DND-41 (cell line): ENCODE data around the gene LCN9.
"Not testable (repeated sequence)": the region's sequence is repeated elsewhere in the genome, so short reads cannot be mapped to it uniquely, and the experiment has no call there.

Experiments used
- ATAC-seq: fragments of 200-7000 bp; cut with Tn5 transposase; 3 replicates; pipeline ENCODE4 v1.9.1; 2021; ENCODE audit warnings: low read depth; ENCODE audit not compliant: insufficient read depth
- DNase-seq: peaks from one replicate; pipeline ENCODE4 v3.0.0-alpha.2; 2020
- H2AFZ ChIP-seq: 2 replicates; pipeline ENCODE4 v1.6.0; 2012; ENCODE audit warnings: low read depth, low read length
- H3K27ac ChIP-seq: 2 replicates; pipeline ENCODE4 v1.5.1; 2012; ENCODE audit warnings: low read length, inconsistent platforms
- H3K27me3 ChIP-seq: fragments of 200-600 bp; sonication (generic); 2 replicates; pipeline ENCODE4 v1.6.0; 2012; ENCODE audit warnings: low read length, mild to moderate bottlenecking, inconsistent platforms; ENCODE audit not compliant: insufficient read depth, poor library complexity
- H3K36me3 ChIP-seq: 2 replicates; pipeline ENCODE4 v1.5.1; 2012; ENCODE audit warnings: low read length, inconsistent platforms; ENCODE audit not compliant: insufficient read depth
- H3K4me1 ChIP-seq: 2 replicates; pipeline ENCODE4 v1.5.1; 2012; ENCODE audit warnings: mild to moderate bottlenecking, low read length; ENCODE audit not compliant: insufficient read depth
- H3K4me2 ChIP-seq: 2 replicates; pipeline ENCODE4 v1.6.0; 2012; ENCODE audit warnings: mild to moderate bottlenecking, moderate library complexity, low read length, inconsistent platforms; ENCODE audit not compliant: insufficient read depth
- H3K4me3 ChIP-seq, 2 experiments: fragments of 200-600 bp in 1 of 2; shearing (Covaris generic) in 1 of 2; 2 replicates each; pipeline ENCODE4 v1.5.1; 2012 to 2016; ENCODE audit warnings: inconsistent platforms in 2 of 2, low read length in 2 of 2, mild to moderate bottlenecking in 2 of 2, low read depth in 1 of 2, moderate library complexity in 1 of 2
- H3K79me2 ChIP-seq: 2 replicates; pipeline ENCODE4 v1.6.0; 2012; ENCODE audit warnings: low read length, inconsistent platforms; ENCODE audit not compliant: insufficient read depth
- H3K9ac ChIP-seq: 2 replicates; pipeline ENCODE4 v1.6.0; 2012; ENCODE audit warnings: low read depth, mild to moderate bottlenecking, inconsistent platforms, low read length, moderate library complexity
- H3K9me3 ChIP-seq: 2 replicates; pipeline ENCODE4 v1.5.1; 2012; ENCODE audit warnings: low read length, moderate library complexity, mild to moderate bottlenecking, inconsistent platforms; ENCODE audit not compliant: insufficient read depth, severe bottlenecking
- H4K20me1 ChIP-seq: 2 replicates; pipeline ENCODE4 v1.6.0; 2012; ENCODE audit warnings: low read length; ENCODE audit not compliant: insufficient read depth
- EZH2 ChIP-seq: IDR thresholded peaks from 3 replicates; pipeline ENCODE4 v1.6.1; 2012; ENCODE audit warnings: borderline replicate concordance, low read depth, mild to moderate bottlenecking, moderate library complexity, low read length, inconsistent platforms; ENCODE audit not compliant: severe bottlenecking
- TF ChIP-seq, protein P1 (sequence below): IDR thresholded peaks from 2 replicates; pipeline ENCODE4 v1.5.1; 2012; ENCODE audit warnings: borderline replicate concordance, low read length, moderate library complexity, mild to moderate bottlenecking; ENCODE audit not compliant: poor library complexity, severe bottlenecking; ENCODE audit errors: extremely low read depth

Gene LCN9

GRCh38 chr9:135670721-135671590 lies 7.8 kb downstream of the LCN9 start:
- TF ChIP-seq, protein P1, sequence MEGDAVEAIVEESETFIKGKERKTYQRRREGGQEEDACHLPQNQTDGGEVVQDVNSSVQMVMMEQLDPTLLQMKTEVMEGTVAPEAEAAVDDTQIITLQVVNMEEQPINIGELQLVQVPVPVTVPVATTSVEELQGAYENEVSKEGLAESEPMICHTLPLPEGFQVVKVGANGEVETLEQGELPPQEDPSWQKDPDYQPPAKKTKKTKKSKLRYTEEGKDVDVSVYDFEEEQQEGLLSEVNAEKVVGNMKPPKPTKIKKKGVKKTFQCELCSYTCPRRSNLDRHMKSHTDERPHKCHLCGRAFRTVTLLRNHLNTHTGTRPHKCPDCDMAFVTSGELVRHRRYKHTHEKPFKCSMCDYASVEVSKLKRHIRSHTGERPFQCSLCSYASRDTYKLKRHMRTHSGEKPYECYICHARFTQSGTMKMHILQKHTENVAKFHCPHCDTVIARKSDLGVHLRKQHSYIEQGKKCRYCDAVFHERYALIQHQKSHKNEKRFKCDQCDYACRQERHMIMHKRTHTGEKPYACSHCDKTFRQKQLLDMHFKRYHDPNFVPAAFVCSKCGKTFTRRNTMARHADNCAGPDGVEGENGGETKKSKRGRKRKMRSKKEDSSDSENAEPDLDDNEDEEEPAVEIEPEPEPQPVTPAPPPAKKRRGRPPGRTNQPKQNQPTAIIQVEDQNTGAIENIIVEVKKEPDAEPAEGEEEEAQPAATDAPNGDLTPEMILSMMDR: no peak
- TF ChIP-seq EZH2: no peak
- H3K9me3 ChIP-seq: no peaks in the 10 kb centered on the region
- no peaks in the 10 kb centered on the region for H3K36me3 ChIP-seq
- H3K4me2 ChIP-seq: no peak overlapping the region
- no peaks in the 10 kb centered on the region for H3K4me1 ChIP-seq
- H4K20me1 ChIP-seq: no peaks in the 10 kb centered on the region
- DNase-seq (no peak), ATAC-seq (no peak)
- no peak overlapping the region for H3K27ac ChIP-seq
- H3K79me2 ChIP-seq: no peaks in the 10 kb centered on the region
- no peak overlapping the region for H3K4me3 ChIP-seq
- no peaks in the 10 kb centered on the region for H3K27me3 ChIP-seq
- H3K9ac ChIP-seq: no peak overlapping the region
- no peak overlapping the region for H2AFZ ChIP-seq

DNA sequence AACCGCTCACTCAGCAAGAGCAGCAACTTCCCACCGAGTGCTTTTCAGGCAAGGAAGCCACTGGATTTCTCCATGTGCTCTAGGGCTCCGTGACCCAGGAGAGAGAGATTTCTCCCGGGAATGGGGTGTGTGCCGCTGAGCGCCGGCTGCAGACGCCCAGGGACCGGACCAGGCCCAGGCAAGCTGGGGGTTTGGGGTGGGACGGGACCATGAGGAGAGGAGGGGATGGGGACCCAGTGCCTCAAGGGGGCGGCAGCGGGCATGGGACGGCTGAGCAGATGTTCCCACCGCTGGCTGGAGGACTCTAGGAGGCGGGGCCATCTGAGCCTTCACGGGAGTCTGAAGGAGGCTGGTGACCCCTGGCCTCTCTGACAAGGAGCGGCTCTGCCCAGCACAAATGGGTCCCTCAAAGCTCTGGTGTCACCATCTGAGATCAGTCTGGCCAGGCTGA lies 8.5 kb downstream of the LCN9 start:
- Histone ChIP-seq H3K79me2 (no peaks in the 10 kb centered on the region), H3K27me3 (no peaks in the 10 kb centered on the region), H3K4me3 (no peak overlapping the region), H3K4me1 (no peaks in the 10 kb centered on the region), H2AFZ (no peak overlapping the region), H3K36me3 (no peaks in the 10 kb centered on the region), H3K9me3 (no peaks in the 10 kb centered on the region), H4K20me1 (no peaks in the 10 kb centered on the region), H3K27ac (no peak overlapping the region), H3K4me2 (no peak overlapping the region), H3K9ac (no peak overlapping the region)
- no peak for TF ChIP-seq EZH2
- TF ChIP-seq, protein P1: no peak
- DNase-seq: no peak
- ATAC-seq: no peak

DNA sequence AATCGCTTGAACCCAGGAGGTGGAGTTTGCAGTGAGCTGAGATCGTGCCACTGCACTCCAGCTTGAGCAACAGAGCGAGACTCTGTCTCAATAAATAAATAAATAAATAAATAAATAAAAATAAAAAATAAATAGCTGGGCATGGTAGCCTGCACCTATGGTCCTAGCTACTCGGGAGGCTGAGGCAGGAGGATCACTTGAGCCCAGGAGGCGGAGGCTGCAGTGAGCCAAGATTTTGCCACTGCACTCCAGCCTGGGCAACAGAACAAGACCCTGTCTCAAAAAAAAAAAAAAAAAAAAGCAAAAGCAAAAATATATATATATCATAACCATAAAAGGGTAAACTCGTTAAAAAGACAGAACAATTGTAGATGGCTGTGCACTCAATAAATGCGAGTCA lies 9.7 kb downstream of the LCN9 start:
- not testable (repeated sequence) for H3K4me2 ChIP-seq, H2AFZ ChIP-seq, DNase-seq, H3K9me3 ChIP-seq, H3K36me3 ChIP-seq, H3K9ac ChIP-seq, H3K4me3 ChIP-seq, H3K79me2 ChIP-seq, H3K27ac ChIP-seq, H4K20me1 ChIP-seq, ATAC-seq, H3K27me3 ChIP-seq, H3K4me1 ChIP-seq

DNA sequence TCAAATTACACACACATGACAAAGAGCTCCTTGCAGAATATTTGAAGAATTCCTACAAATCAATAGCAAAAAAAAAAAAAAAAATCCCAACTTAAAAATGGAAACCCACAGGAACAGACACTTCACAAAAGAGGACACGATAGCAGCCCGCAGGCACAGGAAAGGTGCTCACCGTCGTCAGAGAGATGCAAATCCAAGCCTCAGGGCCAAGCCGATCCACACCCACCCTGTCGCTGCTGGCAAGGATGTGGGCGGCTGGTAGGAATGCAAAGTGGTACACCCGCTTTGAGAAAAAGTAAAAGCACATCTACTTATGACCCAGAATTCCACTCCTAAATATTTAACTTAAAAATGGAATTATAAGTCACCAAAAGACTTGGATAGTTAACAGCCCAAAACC lies 10.8 kb downstream of the LCN9 start:
- Histone ChIP-seq H3K9me3 (no peaks in the 10 kb centered on the region), H3K4me2 (no peak overlapping the region), H4K20me1 (no peaks in the 10 kb centered on the region), H3K36me3 (no peaks in the 10 kb centered on the region), H3K79me2 (no peaks in the 10 kb centered on the region), H3K9ac (no peak overlapping the region), H2AFZ (no peak overlapping the region), H3K4me3 (no peak overlapping the region), H3K27me3 (no peaks in the 10 kb centered on the region), H3K27ac (no peak overlapping the region), H3K4me1 (no peaks in the 10 kb centered on the region)
- DNase-seq (no peak), ATAC-seq (no peak)
- TF ChIP-seq, protein P1: no peak
- no peak for TF ChIP-seq EZH2
